T-helper 9 cell (primary cell): ENCODE data around the gene C2CD4C.

Experiments
- DNase-seq: peaks from one replicate; pipeline ENCODE4 v3.0.0-alpha.2; 2020

Gene C2CD4C

DNA sequence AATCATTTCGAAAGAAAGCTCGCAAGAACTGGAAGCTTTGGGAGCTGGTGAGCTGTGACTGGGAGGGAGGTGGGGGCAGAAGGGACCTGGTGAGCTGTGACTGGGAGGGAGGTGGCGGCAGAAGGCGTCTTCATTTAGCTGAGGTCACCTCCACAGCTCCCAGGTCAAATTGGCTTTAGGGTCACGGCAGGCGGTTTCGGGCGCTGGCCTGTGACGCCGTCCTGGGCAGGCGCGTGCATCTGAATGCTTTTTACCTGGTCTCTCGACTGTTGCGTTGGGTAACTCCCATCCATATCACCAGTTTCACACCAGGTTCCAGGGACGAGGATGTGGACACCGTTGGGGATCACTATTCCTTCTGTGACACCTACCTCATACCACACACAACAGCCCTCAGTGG, 29.2 kb downstream of the C2CD4C start:
- DNase-seq: no peak

DNA sequence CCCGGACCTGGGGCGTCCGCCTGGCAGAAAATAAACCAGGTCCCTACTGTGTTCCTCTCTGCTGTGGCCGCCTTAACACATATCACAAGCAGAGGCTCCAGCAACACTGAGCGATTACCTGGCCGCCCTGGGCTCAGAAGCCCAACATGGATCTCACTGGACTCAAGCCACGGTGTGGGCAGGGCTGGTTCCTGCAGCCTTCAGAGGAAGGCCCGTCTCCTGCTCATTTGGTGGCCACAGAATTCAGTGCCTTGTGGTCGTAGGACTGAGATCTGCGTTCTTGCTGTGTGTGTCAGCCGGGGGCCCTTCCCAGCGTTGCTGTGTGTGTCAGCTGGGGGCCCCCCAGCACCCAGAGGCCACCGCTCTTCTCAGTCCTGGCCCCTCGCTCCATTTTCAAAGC, 30.2 kb downstream of the C2CD4C start:
- DNase-seq: no peak

DNA sequence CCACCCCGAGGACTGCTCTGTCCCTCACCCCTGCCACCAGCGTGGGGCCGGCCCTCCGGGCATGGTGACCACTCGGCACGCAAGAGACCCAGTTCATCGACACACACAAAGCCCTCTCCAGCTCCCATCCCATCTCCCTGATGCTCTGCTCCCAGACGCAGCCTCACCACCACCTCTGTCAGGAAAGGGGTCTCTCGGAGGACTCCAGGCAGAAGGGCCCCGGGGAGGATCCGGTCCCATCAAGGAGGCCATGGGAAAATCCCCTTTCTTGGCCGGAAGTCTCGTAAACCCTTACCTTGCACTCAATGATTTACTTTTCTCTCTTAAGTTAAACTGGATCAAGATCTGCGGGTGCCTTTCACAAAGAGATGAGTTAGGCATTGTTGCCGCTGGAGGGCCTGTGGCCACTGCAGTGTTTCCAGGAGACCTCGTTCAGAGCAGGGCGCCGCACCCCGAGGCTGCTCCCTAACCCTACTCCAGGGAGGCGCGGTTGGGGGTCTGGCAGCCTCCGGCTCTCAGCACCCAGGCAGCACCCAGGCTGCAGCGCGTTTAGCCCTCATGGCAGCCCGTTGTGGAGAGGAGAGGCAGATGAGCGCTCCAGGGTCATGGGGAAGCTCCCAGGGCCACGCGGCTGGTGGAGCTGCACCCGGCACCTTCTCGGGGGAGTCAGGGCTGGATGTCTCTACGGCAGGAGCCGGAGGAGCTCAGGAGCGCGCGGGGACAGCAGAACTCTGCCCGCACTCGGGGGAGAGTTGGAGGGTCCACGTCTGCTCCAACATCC, 31.0 kb downstream of the C2CD4C start:
- DNase-seq: no peak

DNA sequence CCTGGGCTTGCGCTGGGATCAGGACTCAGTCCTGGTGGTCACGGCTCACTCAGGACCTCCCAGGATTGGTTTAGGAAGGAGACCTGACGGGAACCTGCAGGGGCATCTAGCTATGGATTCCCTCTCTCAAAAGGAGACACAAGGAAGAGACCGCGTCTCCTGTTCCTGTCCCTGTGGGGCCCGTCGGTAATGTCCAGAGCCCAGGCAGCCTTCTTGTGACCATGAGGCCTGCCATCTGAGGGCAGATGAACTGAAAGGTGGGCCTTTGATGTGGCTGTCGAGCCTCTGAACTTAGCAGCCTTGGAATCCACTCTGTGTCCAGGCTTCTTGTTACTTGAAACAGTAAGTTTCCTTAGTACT, 32.9 kb downstream of the C2CD4C start:
- DNase-seq: no peak

DNA sequence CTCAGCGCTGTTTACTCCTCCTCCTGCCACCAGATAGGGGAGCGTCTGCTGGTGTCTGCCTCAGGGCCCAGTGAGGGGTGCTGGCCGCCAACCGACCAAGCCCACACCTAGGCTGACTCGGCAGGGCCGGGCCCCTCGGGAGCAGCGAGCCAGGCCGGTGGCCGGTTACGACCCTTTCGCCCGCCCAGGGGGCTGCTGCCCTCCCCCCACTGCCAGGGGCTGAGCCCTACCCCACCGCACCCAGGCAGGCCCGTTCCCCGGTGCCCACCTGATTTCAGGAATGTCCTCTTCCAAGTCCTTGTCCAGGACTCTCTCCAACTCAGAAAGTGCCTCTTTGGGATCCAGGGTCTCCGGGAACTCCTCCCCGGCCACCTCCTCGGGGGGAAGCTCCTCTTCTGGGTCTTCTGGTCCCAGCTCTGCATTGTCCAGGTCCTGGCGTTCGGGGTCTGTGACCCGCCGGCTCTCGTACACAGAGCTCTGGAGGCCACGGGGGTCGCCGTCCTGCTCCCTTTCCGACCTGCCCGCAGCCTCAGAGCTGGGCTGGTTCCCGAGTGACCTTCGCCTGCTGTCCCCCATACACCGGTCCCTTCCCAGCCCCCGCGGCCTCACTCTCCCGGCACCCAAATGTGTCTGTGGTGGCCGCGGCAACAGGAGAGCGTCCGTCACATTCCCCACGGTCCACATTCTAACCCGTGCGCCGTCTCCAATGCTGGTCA, 33.4 kb downstream of the C2CD4C start:
- DNase-seq: no peak

DNA sequence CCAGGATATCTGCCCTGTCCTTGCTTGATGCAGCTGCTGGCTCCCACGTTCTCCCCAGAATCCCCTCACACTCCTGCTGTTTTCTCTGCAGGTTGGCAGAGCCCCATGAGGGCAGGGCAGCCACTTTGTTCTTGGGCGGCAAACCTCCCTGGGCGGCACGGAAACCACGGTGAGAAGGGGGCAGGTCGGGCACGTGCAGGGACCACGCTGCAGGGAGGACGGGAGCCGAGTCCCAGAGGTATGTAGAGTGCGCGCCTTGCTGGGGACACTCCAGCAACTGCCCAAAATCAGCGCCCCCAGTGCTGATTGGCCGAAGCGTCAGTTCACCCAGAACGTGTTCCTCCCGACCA, 34.1 kb downstream of the C2CD4C start:
- no peak for DNase-seq

DNA sequence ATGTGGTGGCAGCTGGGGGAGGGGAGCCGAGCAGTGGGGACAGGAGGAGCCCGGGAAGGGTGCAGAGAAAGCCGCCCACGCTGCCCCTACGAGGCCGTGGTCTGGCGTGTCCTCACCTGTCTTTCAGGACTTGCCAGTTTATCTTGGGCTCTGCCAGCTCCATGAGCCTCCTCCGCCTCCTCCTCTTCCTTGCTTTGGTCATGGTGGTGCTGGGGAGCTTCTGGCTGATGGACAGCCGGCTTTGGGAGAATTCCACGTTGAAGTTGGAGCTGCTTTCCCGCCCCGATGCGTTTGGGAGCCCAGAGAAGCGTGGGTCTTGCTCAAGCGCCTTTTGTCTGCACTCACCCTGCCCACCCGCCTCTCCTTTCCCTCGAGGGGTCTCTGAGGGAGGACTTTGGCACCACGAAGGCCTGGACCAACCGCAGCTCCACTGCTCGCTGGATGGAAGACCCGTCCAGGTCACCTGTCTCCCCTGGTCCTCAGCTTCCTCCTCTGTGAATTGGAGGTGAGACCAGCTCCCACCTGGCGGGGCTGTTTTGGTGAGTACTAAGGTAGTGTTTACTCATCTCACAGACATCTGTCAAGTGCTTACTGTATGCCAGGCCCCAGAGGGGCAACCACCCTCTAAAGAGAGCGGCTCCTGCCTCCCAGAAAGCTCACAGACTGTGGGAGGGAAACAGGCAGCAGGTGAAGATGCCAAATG, 34.6 kb downstream of the C2CD4C start:
- no peak for DNase-seq

DNA sequence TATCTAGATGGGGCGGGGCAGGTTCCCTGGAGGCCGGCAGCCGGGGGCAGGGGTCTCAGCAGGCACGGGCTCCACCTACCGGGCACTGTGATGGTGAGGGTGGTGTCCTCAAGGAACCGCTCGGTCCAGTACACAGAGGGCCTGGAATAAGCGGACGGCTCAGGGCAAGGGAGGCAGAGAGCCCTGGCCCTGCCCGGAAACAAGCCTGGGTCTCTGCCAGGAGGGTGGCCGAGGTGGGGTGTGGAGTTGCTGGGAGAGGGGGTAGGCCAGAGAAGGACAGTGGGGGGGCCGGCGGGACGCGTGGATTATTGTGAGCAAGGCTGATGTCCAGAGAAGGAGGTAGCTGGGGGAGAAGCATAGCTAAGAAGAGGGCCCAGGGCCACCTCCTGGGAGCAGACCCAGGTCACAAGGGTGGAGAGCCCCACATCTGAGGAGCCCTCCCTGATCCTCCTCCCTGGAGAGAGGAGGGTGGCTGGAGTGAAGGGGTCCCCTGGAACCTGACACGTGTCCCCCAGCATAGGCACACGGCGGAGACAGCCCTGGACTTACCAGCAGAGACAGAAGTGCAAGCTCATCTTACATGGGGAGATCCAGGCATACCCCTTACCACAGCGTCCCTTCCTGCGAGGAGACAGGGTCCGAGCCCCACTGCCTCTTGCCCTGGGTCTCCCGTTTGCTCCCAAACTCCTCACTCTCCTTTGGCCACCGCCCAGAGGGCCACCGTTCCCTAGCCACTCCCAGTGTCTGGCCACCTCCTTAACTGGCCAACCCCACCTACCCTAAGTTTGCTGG, 35.4 kb downstream of the C2CD4C start:
- DNase-seq: no peak

DNA sequence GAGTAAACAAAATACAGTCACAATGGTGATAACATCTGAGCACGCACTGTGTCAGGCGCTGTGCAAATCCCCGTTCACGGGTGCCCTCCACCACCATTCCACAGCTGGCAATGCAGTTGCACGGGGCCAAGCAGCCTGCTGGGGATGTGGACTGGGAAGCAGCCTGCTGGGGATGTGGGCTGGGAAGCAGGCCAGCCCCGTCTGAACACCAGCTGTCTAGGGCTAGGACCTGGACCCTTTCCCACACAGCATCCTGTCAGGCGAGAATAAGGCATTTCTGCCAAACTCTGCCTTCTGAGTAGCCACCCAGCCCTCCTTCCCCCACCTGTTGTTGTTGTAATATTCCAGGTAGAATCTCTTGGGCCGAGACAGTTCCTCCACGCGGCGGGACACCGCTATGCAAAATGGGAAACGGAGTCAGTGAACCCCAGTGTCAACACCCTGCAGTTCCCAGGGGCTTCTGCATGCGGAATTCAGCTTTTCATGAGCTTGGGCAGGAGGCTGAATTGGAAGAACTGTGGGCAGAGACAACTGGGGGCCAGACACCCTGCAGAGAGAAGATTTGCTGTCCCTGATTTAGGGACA, 36.5 kb downstream of the C2CD4C start:
- no peak for DNase-seq

DNA sequence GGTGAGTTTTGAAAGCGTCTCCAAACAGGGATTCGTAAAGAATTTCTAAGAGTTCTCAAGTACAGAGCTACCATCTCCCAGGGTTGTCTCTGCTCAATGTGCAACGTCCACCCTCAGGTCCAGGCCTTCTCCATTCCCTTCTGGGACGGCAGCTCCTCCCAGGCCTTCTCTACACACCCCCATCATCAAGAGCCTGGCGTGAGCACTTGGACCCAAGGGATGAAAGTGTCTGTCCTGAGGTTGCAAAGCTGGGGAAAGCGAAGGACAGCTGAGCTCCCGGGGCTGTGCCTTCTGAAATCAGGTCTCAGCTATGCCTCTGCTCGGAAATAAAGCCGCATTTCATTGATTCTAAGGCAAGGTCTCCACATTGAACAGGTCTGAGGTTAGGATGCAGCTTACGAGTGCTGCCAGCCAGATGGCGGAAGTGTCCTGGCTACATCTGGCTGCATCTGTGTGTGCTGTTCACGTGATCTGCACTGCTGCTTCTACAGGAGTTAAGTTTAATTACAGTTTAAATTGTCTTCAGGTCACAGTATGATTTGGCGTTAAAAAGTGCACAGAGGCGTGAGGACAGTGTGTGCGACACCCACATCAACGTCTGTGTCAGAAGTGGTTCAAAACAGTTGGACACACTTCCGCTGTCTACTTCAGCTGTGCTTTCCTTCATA, 37.3 kb downstream of the C2CD4C start:
- DNase-seq: no peak

DNA sequence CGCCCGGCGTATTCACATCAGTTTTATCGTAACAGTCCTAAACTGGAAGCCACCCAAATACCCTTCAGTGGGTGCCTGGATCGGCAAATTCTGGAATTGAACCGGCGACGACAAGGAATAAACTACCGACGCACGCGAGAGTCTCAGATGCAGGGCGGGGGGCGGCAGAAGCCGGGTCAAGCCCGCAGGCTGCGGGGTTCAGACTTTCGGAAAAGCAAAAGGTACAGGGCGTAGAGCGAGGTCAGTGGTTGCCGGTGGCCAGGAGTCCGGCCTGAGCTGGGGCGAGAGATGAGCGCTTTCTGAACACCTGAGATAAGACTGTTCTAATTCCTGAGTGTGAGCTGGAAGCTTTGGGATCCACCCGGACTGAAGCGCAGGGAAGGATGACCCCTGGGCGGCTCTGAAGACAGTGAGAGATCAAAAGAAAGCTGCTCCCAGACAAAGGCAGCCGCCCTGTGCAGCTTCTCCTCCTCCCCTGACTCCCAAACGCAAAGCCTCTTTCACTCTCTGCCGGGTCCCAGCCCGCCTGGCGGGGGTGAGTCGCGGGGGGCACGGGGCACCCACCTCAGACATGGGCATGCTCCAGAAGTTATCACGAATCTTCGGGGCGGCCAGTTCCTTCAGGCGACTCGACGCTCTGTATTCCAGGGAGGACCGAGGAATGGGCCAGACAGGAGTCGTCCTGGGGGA, 38.2 kb downstream of the C2CD4C start:
- DNase-seq: no peak

DNA sequence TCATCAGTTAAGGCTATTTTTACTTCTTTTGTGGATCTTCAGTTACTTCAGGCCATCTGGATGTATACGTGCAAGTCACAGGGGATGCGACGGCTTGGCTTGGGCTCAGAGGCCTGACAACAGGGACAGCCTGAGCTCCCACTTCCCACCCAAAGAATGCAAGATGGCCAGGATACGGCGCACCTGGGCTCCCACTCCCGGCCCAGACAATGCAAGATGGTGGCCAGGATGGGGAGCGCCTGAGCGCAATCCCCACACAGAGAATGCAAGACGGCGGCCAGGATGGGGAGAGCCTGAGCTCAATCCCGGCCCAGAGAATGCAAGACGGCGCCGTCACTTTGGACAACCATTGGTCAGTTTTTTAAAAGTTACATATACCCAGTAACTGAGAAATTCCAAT, 39.1 kb downstream of the C2CD4C start:
- no peak for DNase-seq

DNA sequence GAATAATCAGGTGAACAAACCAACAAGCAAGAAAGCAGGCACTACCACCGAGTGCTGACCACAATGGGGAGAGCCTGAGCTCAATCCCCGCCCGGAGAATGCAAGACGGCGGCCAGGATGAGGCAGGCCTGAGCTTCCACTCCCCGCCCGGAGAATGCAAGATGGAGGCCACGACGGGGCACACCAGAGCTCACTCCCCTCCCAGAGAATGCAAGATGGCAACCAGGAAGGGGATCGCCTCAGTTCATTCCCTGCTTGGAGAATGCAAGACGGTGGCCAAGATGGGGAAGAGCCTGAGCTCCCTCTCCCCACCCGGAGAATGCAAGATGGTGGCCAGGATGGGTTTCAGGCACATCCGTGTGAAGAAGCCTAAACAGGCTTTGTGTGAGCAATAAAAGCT, 39.7 kb downstream of the C2CD4C start:
- DNase-seq: no peak

DNA sequence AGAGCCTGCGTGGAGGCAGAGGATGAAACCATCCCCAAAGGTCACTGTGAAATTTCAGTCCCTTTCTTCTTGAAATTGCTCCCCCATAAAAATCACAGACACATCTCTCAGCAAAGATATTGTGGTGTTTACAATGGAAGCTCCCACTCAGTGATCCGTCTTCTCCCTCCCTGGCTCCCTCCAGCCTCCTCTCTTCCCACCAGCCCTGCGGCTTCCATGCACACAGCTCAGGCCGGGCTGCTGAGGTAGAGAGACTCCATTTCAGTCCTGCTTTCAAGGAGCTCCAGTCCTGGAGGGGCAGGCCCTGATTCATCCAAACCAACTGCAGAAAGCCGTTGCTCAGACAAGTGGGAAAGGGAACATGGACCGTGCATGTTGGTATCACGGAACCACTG, 40.3 kb downstream of the C2CD4C start:
- no peak for DNase-seq

DNA sequence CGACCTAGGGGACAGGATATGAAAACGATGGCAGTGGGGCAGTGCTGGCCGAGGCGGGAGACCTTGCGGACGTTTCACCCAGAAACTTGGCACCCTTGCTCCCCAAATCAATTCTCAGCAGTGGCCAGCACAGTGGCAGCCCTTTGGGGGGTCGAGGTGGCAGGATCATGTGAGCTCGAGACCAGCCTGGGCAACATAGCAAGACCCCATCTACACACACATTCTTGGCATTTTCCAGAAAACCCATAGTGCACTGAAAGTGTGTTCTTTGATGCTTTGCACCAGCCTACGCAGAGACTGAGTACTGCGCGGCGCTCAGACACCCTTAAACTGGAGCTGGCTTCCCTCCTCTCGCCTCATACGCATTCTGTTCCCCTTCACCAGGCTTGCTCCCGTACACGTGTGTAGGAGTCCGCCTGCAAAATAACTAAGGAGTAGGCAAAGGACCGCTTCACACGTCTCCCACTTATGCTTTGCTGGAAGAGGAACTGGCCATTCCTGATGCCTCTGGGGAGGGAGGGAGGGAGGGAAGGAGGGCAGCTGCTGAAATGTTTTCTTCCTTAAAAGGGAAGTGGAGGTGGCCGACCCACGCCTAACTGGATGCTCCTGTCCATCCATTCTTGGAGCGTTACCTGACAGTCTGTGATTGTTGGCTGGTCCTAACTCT, 40.9 kb downstream of the C2CD4C start:
- DNase-seq: no peak

DNA sequence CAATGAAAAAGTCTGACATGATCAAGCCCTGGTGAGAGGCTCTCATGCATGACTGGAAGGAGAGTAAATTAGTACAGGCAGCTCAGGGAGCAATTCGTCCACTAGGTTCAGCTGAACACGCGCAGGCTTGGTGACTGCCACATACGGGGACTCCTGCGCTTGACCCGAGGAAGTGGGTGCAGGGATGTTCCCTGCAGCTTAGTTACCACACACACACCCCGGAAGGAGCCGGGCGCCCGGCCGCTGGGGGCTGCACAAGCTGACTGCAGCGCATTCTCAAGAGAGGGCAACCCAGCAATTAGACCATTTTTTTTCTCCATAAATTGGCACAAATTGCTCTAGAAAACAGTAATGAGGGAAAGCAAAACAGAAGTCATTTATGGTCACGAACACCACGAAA, 41.4 kb downstream of the C2CD4C start:
- no peak for DNase-seq

DNA sequence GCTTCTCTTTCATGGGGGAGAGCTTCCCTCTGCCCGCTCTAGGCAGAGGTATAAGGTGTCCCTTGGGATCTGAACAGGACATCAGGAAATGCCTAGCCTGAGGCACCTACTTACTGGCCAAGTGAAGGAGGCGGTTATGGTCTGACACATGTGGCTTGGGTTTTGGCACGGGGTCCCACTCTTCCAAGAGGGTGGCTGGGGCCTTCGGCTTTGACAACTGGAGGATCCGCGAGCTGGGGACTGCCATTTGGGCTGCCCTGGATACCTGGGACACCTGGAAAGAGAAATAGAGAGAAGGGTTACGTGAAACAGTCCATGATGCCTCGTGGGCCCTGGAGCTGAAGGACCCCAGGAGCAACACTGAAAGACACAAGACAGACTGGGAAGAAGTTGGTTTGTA, 42.0 kb downstream of the C2CD4C start:
- DNase-seq: no peak

DNA sequence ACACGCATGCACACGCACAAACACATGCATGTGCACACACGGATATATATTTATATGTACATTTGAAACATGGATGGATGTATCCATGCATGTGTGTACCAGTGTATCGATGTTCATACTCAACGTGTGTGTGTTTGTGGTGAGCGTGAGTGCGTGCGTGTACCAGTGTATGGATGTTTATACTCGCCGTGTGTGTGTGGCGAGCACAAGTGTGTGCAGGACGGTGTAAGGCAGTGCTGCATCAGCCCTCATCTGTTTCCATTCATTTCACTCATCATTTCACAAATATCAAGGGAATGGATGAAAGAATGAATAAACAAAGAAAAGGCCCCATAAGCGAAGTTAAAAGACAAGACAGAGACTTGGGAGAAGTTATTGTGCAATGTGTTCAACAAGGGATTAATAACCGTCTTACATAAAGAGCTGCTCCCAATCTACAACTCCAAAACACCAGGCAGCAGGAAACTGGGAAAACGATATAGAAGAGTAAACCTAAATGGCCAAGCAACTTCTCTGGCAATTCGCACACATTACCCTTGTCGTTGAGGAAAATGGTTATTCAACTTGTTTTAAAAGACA, 42.7 kb downstream of the C2CD4C start:
- DNase-seq: no peak

DNA sequence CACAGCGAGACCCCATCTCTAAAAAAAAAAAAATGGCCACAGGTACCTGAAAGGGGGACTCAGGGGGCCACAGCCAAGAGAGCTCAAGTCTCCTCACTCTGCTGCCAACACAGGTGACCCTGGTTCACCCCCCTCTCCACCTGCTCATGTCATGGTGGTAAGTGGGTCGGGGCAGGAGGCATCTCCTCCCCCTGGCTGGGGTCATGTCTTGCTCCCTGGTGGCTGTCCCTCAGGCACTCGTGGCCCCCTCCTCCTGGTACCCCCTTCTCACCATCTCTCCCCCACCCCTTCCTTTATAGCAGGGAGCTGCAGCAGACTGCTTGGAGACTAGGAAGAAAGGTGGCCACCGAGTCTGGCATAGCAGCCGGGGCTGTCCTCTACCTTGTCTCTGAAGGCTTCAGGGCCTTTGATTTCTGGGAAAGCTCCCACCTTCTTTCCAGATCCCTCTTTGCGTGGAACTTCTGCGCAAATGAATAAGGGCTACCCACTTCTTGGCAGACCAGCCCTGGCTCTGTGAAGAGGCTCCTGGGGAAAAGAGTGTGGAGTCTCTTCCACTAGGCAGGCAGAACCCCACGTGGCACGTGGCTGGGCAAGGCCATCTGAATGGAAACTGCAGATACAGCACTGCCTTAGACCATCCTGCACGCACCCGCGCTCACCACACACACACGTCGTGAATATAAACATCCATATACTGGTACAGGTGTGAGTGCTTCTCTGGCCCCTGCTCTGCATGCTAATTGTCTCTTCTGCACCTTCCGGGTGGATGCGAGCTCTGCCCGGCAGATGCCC, 44.3 kb downstream of the C2CD4C start:
- DNase-seq: no peak

DNA sequence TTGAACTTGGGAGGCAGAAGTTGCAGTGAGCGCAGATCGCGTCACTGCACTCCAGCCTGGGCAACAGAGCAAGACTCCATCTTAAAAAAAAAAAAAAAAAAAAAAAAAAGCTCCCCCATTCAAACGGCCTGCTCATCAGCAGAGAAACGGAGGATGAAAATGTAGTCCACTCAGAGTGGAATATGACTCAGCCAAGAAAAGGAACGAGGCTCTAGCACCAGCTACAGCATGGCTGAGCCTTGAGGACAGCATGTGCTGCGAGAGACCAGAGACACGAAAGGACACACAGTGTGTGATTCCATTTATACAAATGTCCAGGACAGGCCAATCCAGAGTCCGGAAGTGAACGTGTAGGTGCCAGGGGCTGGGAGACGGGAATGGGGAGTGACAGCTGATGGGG, 46.3 kb downstream of the C2CD4C start:
- DNase-seq: no peak
